Activated T-cell treated with anti-CD3 and anti-CD28 coated beads, Interleukin-2, amount 50 U/mL, for 1 hour (primary cell): ENCODE results near the gene ZNFX1.
"Not testable (repeated sequence)": the region's sequence is repeated elsewhere in the genome, so short reads cannot be mapped to it uniquely, and the experiment has no call there.

Source experiments
- DNase-seq: peaks from one replicate; pipeline ENCODE4 v3.0.0-alpha.2; 2020

The ZNFX1 gene

GRCh38 chr20:49278036-49278817, at the start of gene ZNFX1:
Gene ZNFX1 (minus strand): TSS chr20:49278057. CDS start chr20:49275839, 2,218 bp downstream.
- DNase-seq = peak; percentile 97

GRCh38 chr20:49326026-49326425, 48.2 kb upstream of the ZNFX1 start:
- DNase-seq = no peak

GRCh38 chr20:49324306-49324705, 46.4 kb upstream of the ZNFX1 start:
- DNase-seq = no peak

GRCh38 chr20:49323622-49324238, 45.9 kb upstream of the ZNFX1 start:
- DNase-seq = peak; percentile 33

GRCh38 chr20:49320460-49320859, 42.6 kb upstream of the ZNFX1 start:
- no peak for DNase-seq

GRCh38 chr20:49319208-49319809, 41.5 kb upstream of the ZNFX1 start:
- no peak for DNase-seq

GRCh38 chr20:49318430-49319207, 40.8 kb upstream of the ZNFX1 start:
- DNase-seq = peak; percentile 27

- no peak for DNase-seq
Measured at GRCh38 chr20:49318091-49318429, 40.2 kb upstream of the ZNFX1 start.

GRCh38 chr20:49316704-49317103, 38.8 kb upstream of the ZNFX1 start:
- DNase-seq = no peak

- DNase-seq = no peak
Measured at GRCh38 chr20:49315580-49315979, 37.7 kb upstream of the ZNFX1 start.

- not testable (repeated sequence) for DNase-seq
Measured at GRCh38 chr20:49314052-49314451, 36.2 kb upstream of the ZNFX1 start.

GRCh38 chr20:49313283-49313682, 35.4 kb upstream of the ZNFX1 start:
- no peak for DNase-seq

GRCh38 chr20:49312661-49313060, 34.8 kb upstream of the ZNFX1 start:
- no peak for DNase-seq

GRCh38 chr20:49310705-49311104, 32.8 kb upstream of the ZNFX1 start:
- DNase-seq = no peak

- no peak for DNase-seq
Measured at GRCh38 chr20:49308875-49309274, 31.0 kb upstream of the ZNFX1 start.

- DNase-seq = no peak
Measured at GRCh38 chr20:49306903-49307620, 29.2 kb upstream of the ZNFX1 start.

- no peak for DNase-seq
Measured at GRCh38 chr20:49303065-49303552, 25.3 kb upstream of the ZNFX1 start.

- no peak for DNase-seq
Measured at GRCh38 chr20:49297605-49298530, 20.0 kb upstream of the ZNFX1 start.

- DNase-seq = not testable (repeated sequence)
Measured at GRCh38 chr20:49294002-49294654, 16.3 kb upstream of the ZNFX1 start.

GRCh38 chr20:49293122-49293521, 15.3 kb upstream of the ZNFX1 start:
- DNase-seq = no peak

GRCh38 chr20:49292010-49292409, 14.2 kb upstream of the ZNFX1 start:
- no peak for DNase-seq
